Measurements from ENCODE around the gene MEX3D.

The MEX3D gene

GRCh38 chr19:1568320-1569019 lies at the start of gene MEX3D:
Gene MEX3D, minus strand, starts transcription at chr19:1568325. Its CDS starts 267 bp downstream, at chr19:1568058.
- peak; percentile 94 for DNase-seq (ENCODE audit: low read depth, low spot score)

GRCh38 chr19:1616875-1617274 lies 48.8 kb upstream of the MEX3D start:
- DNase-seq (ENCODE audit: low read depth, low spot score): peak; percentile 38

DNA sequence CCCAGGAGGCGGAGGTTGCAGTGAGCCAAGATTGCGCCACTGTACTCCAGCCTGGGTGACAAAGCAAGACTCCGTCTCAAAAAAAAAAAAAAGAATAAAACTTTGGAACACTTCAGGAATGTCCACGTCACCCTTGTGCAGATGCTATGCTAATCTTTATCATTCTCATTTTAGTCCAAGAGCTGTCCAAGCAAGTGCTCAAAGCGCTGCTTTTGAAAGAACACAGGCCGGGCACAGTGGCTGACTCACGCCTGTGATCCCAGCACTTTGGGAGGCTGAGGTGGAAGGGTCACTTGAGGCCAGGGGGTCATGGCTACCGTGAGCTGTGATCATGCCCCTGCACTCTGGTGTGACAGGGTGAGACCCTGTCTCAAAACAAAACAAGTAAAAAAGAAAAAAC lies 48.3 kb upstream of the MEX3D start:
- DNase-seq (ENCODE audit: low read depth, low spot score): peak; percentile 73

DNA sequence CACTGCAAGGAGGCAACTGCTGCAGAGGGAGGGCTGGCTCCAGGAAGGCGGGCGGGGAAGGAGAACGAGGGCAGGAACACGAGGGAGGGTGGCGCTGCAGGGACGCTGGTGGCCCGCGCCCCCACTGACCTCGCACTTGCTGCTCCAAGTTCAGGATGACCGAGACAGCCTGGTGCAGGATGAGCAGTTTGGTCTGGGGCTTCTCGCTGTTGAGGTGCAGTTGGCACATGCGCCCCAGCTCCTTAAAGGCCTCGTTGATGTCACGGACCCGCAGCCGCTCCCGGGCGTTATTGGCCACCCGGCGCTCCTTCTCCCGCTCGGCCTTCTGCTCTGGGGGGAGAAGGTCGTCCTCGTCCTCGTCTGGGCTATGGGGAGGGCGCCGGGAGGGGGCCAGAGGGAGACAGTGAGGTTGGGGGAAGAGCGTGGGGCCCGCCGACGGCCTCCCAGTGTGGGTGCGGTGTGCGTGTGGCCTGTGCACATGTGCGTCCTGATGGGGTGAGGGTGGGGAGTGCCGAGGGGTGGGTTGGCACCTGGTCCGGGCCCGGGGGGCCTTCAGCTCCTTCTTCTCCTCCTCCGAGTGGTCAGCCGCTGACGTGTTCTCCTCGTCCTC lies 47.1 kb upstream of the MEX3D start:
- DNase-seq (ENCODE audit: low read depth, low spot score): no peak

GRCh38 chr19:1613808-1614570 lies 45.9 kb upstream of the MEX3D start:
- DNase-seq (ENCODE audit: low read depth, low spot score): no peak

DNA sequence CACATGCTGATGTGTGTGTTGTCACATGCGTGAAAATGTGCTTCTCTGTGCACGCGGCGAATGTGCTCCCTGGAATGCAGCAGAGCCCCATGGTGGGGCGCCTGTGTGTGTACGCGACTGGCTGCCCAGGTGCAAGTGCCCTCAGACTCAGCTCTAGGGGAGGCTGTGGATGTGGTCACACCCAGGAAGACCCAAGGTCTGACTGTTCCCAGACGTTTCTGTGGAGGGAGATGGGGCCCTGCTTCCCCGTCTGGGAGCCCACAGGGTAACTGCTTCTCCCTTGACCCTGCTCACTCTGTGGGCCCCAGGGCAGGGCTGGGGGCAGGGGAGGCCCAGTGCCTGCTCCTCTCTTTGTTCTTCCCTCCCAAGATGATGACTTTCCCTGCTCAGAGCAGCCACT lies 45.0 kb upstream of the MEX3D start:
- DNase-seq (ENCODE audit: low read depth, low spot score): no peak

DNA sequence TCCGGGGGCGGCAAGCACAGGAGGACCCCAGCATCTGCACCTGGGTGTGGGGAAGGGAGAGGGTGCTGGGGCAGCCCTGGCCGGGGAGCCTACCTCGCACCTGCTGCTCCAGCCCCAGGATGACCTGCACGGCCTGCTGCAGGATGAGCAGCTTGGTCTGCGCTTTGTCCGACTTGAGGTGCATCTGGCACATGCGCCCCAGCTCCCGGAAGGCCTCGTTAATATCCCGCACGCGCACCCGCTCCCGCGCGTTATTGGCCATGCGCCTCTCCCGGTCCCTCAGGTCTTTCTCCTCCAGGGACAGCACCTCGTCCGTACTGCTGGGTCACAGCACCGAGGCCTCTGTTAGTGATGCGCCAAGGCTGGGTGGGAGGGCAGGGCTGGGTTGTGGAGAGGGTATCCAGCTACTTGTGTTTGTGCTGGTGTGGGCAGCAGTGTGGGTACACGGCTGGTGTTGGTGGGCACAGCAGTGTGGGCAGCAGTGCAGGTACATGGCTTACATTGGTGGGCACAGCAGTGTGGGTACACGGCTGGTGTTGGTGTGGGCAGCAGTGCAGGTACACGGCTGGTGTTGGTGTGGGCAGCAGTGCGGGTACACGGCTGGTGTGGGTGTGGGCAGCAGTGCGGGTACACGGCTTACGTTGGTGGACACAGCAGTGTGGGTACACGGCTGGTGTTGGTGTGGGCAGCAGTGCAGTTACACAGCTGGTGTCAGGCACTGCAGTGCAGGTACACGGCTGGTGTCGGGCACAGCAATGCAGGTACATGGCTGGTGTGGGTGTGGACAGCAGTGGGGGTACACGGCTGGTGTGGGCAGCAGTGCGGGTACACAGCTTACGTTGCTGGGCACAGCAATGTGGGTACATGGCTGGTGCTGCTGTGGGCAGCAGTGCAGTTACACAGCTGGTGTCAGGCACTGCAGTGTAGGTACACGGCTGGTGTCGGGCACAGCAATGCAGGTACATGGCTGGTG lies 44.3 kb upstream of the MEX3D start:
- no peak for DNase-seq (ENCODE audit: low read depth, low spot score)

GRCh38 chr19:1611353-1611752 lies 43.2 kb upstream of the MEX3D start:
- no peak for DNase-seq (ENCODE audit: low read depth, low spot score)

GRCh38 chr19:1610579-1610978 lies 42.5 kb upstream of the MEX3D start:
- no peak for DNase-seq (ENCODE audit: low read depth, low spot score)

- DNase-seq (ENCODE audit: low read depth, low spot score): no peak
These were observed 41.8 kb upstream of the MEX3D start for GRCh38 chr19:1609680-1610474.

DNA sequence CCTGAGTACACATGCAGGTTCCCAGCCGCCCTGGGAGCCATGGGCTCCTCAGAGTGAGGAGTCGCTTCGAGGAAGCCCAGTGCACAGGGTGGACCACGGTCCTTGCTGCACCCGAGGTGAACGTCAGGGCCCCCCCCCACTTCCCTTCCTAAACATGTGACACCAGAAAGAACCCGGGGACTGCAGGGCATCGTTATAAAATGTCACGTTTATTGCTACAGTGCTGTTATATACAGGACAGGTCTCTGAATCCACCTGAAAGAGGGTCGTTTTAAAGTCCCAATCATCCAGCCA lies 40.9 kb upstream of the MEX3D start:
- DNase-seq (ENCODE audit: low read depth, low spot score): no peak

GRCh38 chr19:1608359-1609102 lies 40.4 kb upstream of the MEX3D start:
- peak; percentile 21 for DNase-seq (ENCODE audit: low read depth, low spot score)

DNA sequence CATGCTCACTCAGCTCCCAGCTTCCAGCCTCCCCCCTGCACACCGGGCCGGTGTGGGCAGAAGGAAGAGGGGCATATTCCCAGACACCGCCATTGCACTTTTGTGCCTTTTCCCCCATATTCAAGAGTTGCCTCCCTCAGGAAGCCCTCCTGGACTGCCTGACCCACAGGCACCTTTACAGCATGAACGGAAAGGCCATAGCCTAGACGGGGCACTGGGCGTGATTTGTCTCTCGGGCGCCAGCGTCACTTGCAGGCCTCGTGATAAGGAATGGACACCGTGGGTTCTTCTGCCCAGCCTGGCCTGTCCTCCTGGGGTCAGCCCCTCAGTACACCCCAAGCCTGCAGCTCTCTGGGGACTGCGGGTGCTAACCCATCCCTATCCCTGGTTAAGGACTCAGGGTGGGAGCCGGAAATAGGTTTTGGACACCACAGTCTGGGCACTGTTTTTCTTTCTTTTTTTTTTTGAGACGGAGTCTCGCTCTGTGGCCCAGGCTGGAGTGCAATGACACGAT lies 38.1 kb upstream of the MEX3D start:
- DNase-seq (ENCODE audit: low read depth, low spot score): no peak

DNA sequence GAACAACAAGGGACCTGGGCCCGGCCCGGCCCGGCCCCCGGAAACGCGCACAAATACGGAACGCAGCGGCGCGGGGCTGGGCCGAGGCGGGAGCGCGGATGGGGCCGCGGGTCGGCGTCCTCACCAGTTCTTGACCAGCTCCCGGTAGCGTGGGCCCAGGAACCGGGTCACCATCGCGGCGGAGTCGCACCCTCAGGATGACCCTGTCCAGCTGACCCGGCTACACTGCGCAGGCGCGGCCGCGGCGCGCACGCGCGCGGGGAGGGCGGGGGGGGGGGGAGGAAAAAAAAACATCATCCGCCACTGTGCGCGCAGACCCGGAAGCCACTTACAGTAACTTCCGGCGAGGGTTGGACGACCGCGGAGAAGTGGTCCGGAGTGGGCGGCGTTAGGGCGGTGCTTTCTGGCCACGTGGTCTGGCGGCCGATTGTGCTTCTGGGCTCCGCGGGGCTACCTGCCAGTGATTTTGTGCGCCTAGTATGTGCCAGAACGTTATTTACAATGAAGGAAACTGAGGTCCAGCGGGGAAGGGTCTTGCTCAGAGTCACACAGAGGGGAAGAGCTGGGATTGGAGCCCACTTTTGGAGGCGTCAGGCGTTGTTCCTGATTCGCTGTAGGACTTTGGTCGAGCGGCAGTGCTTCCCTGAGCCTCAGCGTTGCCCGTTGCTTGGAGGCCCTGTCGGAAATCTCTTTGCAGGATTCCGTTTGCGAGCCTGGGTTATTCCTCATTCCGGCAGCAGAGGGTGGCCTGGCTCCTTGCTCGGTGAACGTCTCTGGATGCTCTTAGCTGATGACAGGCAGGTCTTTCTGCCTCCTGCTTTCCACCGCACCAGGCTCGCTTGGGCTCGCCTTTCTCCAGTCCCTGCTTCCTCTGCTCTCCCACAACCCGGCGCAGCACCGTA lies 37.4 kb upstream of the MEX3D start, which contains the start of gene UQCR11:
UQCR11 (minus strand) TSS at position 227 of the 902 bp plus-strand sequence; CDS start at position 174, 53 bp downstream.
- peak; percentile 97 for DNase-seq (ENCODE audit: low read depth, low spot score)

DNA sequence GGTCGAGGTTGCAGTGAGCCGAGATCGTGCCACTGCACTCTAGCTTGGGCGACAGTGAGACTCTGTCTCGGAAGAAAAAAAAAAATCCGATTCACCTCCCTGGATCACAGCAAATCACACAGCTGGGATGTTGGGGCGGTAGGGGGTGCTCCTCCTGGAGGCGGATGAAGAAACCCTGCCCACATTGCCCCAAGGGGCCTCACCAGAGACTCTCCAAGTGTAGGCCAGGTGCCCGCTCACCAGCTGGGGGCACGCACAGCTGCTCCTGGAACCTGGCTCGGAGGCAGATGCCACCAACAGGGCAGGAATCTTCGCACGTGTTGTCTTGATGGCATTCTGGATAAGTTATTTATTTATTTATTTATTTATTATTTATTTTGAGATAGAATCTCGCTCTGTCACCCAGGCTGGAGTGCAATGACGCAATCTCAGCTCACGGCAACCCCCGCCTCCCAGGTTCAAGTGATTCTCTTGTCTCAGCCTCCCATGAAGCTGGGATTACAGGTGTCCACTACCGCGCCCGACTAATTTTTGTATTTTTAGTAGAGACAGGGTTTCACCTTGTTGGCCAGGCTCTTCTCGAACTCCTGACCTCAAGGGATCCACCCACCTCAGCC lies 34.1 kb upstream of the MEX3D start:
- no peak for DNase-seq (ENCODE audit: low read depth, low spot score)

GRCh38 chr19:1601613-1602064 lies 33.5 kb upstream of the MEX3D start:
- DNase-seq (ENCODE audit: low read depth, low spot score): no peak

GRCh38 chr19:1599460-1599846 lies 31.3 kb upstream of the MEX3D start:
- DNase-seq (ENCODE audit: low read depth, low spot score): no peak

GRCh38 chr19:1598777-1599459 lies 30.8 kb upstream of the MEX3D start:
- no peak for DNase-seq (ENCODE audit: low read depth, low spot score)

Measured in astrocyte of the hippocampus (primary cell).